ENCODE data around the gene MTFR1L. TPM values are rescaled to one million over a fixed set of nuclear protein-coding genes. Genes with fewer than 3 reads are reported as not detected.

The MTFR1L gene
- total RNA-seq, 1 donor from 2014 or later: 55.0 TPM

- Mint-ChIP-seq H3K27ac (no peak overlapping the region), H3K4me1 (ENCODE audit: low read depth) (peaks cover 18% of the 10 kb centered on the region), H3K9me3 (ENCODE audit: low read depth) (no peaks in the 10 kb centered on the region), H3K36me3 (ENCODE audit: insufficient read depth) (no peaks in the 10 kb centered on the region), H3K27me3 (peaks cover 3% of the 10 kb centered on the region), H3K4me3 (ENCODE audit: low read depth) (no peak overlapping the region)
- no peak for DNase-seq (ENCODE audit: low spot score, unreplicated experiment)
- TF ChIP-seq CTCF (IDR thresholded peaks at IDR 0.05; ENCODE audit: unreplicated experiment): no peak
Observed at GRCh38 chr1:25779894-25780293, 39.9 kb upstream of the MTFR1L start.

DNA sequence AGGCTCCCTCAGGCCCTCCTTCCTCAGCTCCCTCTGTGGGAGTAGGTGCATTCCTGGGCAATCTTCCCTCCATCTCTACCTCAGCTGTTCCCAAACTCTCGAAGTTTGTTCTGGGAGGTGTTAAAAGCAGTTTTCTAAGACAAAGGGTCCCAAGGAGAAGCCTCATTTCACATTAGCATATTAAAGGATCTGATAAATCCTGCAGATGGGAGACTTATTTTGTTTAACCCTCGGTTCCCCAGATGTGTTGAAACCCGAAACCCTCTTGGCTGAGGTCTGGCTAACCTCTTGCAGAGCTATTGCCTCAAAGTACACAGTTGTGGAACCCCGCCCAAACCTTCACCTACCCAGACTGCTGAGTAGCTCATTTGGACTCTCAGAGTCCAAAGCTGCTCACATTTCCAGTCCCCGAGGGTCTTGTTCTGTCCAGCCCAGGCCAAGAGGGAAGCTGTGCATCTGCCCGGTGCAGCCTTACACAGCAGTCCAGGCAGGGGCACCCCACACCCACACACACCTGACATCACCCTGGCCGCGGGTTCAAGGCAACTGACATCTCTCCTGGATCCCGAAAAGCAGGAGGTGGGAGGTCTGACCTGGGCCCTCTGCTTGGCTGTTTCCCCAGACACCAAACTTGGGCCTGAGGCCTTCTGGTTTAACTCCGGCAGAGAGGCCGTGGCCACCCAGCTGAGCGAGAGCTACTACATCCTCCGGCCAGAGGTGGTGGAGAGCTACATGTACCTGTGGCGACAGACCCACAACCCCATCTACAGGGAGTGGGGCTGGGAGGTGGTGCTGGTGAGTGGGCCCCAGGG lies 39.2 kb upstream of the MTFR1L start:
- no peak for DNase-seq (ENCODE audit: low spot score, unreplicated experiment)
- Mint-ChIP-seq H3K4me1 (ENCODE audit: low read depth) (peaks cover 12% of the 10 kb centered on the region), H3K27me3 (peaks cover 3% of the 10 kb centered on the region), H3K27ac (no peak overlapping the region), H3K4me3 (ENCODE audit: low read depth) (no peak overlapping the region), H3K36me3 (ENCODE audit: insufficient read depth) (no peaks in the 10 kb centered on the region), H3K9me3 (ENCODE audit: low read depth) (no peaks in the 10 kb centered on the region)
- no peak for TF ChIP-seq CTCF (IDR thresholded peaks at IDR 0.05; ENCODE audit: unreplicated experiment)

DNA sequence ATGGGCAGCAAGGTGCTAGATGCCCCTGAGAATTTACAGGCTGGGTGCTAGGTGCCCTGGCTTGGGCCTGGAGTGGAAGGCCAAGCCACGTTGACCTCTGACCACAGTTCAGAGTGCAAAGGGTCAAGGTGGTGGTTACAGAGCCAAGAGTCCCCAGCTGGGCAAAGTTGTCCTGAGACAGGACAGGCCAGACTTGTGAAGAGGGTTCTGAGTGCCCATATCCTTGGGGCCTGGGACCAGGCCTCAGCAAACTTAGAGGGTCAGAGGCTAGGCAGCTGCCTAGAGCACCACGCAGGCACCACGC lies 38.7 kb upstream of the MTFR1L start:
- no peak overlapping the region for H3K27ac Mint-ChIP-seq
- no peaks in the 10 kb centered on the region for H3K9me3 Mint-ChIP-seq (ENCODE audit: low read depth)
- peaks cover 3% of the 10 kb centered on the region for H3K27me3 Mint-ChIP-seq
- no peak for DNase-seq (ENCODE audit: low spot score, unreplicated experiment)
- H3K4me3 Mint-ChIP-seq (ENCODE audit: low read depth): no peak overlapping the region
- H3K36me3 Mint-ChIP-seq (ENCODE audit: insufficient read depth): no peaks in the 10 kb centered on the region
- H3K4me1 Mint-ChIP-seq (ENCODE audit: low read depth): peaks cover 13% of the 10 kb centered on the region
- TF ChIP-seq CTCF (IDR thresholded peaks at IDR 0.05; ENCODE audit: unreplicated experiment): no peak

DNA sequence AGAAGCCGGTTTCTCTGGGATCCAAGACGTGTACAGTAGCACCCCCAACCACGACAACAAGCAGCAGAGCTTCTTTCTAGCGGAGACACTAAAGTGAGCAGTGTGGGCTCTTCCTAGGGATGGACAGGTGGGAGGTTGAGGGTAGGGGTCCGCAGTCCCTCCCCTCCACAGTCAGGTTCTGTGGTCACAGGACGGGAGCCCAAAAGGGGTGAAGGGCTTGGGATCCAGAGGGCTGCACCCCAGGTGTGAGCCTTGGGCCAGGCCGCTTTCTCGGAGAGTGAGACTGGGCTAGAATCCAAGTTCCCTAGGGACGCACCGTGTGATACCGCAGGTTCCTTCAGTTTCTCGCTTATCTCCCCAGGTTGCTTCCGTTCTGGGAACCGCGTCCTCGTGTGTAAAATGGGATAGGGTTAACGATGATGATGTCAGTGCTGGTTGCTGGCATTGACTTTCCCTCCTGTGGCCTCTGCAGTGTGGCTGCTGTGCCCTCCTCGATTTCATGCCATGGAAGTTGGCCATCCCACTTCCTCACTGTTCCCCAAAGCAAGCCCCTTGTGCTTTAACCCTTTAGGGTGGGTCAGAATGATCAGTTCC lies 37.0 kb upstream of the MTFR1L start:
- peaks cover 3% of the 10 kb centered on the region for H3K27me3 Mint-ChIP-seq
- no peaks in the 10 kb centered on the region for H3K9me3 Mint-ChIP-seq (ENCODE audit: low read depth)
- H3K4me3 Mint-ChIP-seq (ENCODE audit: low read depth): no peak overlapping the region
- no peak overlapping the region for H3K27ac Mint-ChIP-seq
- no peaks in the 10 kb centered on the region for H3K36me3 Mint-ChIP-seq (ENCODE audit: insufficient read depth)
- no peak for DNase-seq (ENCODE audit: low spot score, unreplicated experiment)
- no peak for TF ChIP-seq CTCF (IDR thresholded peaks at IDR 0.05; ENCODE audit: unreplicated experiment)
- peaks cover 14% of the 10 kb centered on the region for H3K4me1 Mint-ChIP-seq (ENCODE audit: low read depth)

DNA sequence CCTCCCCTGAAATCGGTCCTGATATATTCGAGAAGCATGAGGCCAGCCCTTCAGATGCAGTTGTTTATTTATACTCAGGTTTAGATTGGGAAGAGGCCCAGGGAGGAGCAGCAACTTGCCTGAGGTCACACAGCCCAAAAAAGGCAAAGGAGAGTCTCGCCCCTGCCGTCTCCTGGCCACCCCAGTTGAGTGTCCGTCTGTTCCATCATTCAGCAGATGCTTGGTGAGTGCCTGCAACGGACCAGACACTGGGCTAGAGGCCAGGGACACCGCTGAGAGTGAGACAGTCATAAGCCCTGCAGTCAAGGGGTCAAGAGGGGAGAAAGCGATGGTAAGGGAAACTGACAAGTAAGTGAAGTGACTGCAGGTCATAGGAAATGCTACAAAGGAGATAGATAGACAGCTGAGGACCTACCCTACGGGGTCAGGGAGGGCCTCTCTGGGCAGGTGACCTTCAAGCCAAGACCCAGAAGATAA lies 35.1 kb upstream of the MTFR1L start:
- peaks cover 6% of the 10 kb centered on the region for H3K27me3 Mint-ChIP-seq
- peaks cover 14% of the 10 kb centered on the region for H3K4me1 Mint-ChIP-seq (ENCODE audit: low read depth)
- no peak overlapping the region for H3K4me3 Mint-ChIP-seq (ENCODE audit: low read depth)
- no peak overlapping the region for H3K27ac Mint-ChIP-seq
- no peak for TF ChIP-seq CTCF (IDR thresholded peaks at IDR 0.05; ENCODE audit: unreplicated experiment)
- no peaks in the 10 kb centered on the region for H3K9me3 Mint-ChIP-seq (ENCODE audit: low read depth)
- DNase-seq (ENCODE audit: low spot score, unreplicated experiment): no peak
- H3K36me3 Mint-ChIP-seq (ENCODE audit: insufficient read depth): no peaks in the 10 kb centered on the region

Data from progenitor cell of endocrine pancreas (in vitro differentiated cells).